HG03432 (cell line): Measurements from ENCODE around the gene GAS7.

Experiments used
- ATAC-seq: cut with Tn5 transposase; IDR thresholded peaks from one replicate; pipeline ENCODE4 v1.9.1; 2021; ENCODE audit warnings: mild to moderate bottlenecking, moderate library complexity; ENCODE audit not compliant: unreplicated experiment

Gene GAS7

DNA sequence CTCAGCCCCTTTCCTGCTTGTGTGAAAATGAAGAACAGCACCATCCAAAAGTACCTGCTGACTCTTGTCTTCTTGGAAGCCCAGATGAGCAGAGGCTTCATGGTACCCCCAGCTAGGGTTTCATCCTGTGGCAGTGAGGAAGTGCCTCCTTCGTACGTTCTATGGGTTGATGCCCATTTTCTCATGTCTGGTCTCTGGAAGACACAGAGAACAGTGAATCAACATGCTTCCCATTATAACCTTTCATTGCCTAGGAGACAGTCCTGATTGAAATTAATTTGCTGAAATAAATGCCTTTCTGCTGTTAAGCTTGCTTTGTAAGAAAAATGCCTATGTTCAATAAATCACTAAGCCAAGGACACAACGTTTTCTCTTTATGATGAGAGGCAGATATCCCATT lies 329.9 kb downstream of the GAS7 start:
- ATAC-seq = no peak

DNA sequence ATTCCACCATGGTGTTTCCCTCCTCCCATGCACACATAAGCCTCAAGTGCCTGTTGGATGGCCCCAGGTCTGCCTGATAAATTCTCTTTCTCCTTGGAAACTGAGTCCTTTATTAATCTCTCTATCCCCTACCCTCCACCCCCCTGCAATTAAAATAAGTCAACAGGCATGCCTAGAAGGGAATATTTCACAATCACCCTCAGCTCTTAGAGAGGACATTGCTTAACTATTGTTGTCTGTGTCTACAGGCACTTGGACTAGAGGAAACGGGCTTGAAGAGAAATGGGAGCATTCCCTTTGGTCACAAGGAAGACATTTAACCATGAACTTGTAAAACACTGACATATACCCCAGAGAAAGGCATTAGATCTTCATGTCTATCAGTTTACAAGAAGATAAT lies 332.8 kb downstream of the GAS7 start:
- no peak for ATAC-seq

DNA sequence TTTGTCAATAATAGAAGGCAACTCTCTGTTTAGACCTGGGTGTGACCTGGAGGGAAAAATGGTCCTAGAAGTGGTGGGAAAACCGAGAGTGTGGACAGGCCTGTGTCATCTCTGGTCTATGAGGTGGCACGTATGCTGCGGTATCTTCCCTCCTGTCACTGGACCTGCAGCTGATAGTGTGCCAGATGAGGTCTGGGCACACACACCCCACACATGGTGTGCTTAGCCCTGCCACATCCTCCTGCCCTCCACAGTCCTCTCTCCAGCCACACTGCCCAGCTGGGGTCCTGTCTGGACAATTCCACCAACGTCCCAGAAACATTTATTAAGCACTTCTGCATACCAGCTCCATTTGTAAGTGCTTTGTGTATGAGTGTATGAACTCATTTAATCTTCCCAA lies 335.5 kb downstream of the GAS7 start:
- ATAC-seq = no peak

DNA sequence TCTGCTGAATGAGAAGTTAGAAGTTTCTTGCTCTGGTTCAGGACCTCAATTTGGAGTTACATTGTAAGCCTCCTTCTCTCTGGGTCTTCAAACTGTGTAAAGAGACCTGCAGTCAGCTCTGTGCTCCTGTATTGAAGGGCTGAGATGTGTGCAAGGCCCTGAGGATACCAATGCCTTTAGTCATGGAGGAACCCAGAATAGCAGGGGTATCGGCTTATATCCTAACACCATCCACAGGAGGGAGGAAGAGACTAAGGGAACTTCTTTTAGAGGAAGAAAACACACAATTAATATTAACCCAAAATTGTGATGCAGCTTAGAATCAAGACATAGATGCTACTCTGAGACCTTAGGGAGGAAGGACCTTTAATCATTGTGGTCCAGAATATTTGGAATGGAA lies 336.2 kb downstream of the GAS7 start:
- ATAC-seq = no peak

DNA sequence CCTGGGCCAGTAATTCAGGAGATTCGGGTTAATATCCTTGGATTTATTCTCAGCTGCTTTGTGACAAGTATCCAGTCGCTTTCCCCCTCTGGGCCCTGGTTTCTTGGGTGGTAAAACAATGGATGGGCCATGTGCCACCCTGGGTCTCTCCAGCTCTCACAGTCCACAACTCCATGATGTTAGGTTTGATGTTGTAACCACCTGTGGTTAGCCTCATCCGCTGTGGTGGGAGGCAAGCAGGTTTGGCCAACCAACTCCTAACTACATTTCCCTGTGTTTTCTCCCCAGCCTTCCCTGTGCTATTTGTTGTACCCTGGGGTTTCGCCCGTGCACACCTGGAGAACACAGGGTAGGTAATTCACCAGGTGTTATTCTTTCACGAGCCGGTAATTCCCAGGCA lies 337.6 kb downstream of the GAS7 start:
- ATAC-seq = no peak
